MM.1S (cell line): ENCODE measurements around the gene OPRM1.
"Not testable (repeated sequence)": the region's sequence is repeated elsewhere in the genome, so short reads cannot be mapped to it uniquely, and the experiment has no call there.

Experiments
- DNase-seq: peaks from one replicate; pipeline ENCODE4 v3.0.0-alpha.2; 2015
- H2AFZ ChIP-seq: fragments of 300-600 bp; sonication (generic); 2 replicates; pipeline ENCODE4 v1.6.0; 2016; ENCODE audit warnings: antibody characterized with exemption, low read length
- H3F3A ChIP-seq: fragments of 300-600 bp; sonication (generic); 2 replicates; pipeline ENCODE4 v1.6.1; 2016; ENCODE audit warnings: mild to moderate bottlenecking, antibody characterized with exemption, low read length, moderate library complexity, mixed read lengths; ENCODE audit not compliant: insufficient read depth
- H3K27ac ChIP-seq: fragments of 300-600 bp; sonication (generic); 2 replicates; pipeline ENCODE4 v1.5.1; 2016; ENCODE audit warnings: mild to moderate bottlenecking, low read length
- H3K27me3 ChIP-seq: fragments of 300-600 bp; sonication (generic); replicated peaks from 2 replicates; pipeline ENCODE4 v1.6.0; 2016; ENCODE audit warnings: low read length; ENCODE audit not compliant: insufficient read depth
- H3K36me3 ChIP-seq: fragments of 300-600 bp; sonication (generic); replicated peaks from 2 replicates; pipeline ENCODE4 v1.6.1; 2016; ENCODE audit warnings: mild to moderate bottlenecking, low read length, mixed read lengths; ENCODE audit not compliant: insufficient read depth
- H3K4me1 ChIP-seq: fragments of 300-600 bp; sonication (generic); 2 replicates; pipeline ENCODE4 v1.6.1; 2016; ENCODE audit warnings: low read length, mixed read lengths
- H3K4me2 ChIP-seq: fragments of 300-600 bp; sonication (generic); 2 replicates; pipeline ENCODE4 v1.6.0; 2016; ENCODE audit warnings: low read depth, low read length
- H3K4me3 ChIP-seq: fragments of 300-600 bp; sonication (generic); 2 replicates; pipeline ENCODE4 v1.5.1; 2016; ENCODE audit warnings: low read length, mixed read lengths
- H3K79me2 ChIP-seq: fragments of 300-600 bp; sonication (generic); 2 replicates; pipeline ENCODE4 v1.6.1; 2016; ENCODE audit warnings: mixed run types, low read length, mixed read lengths
- H3K9ac ChIP-seq: fragments of 300-600 bp; sonication (generic); 2 replicates; pipeline ENCODE4 v1.6.1; 2016; ENCODE audit warnings: low read length, mixed read lengths
- H3K9me2 ChIP-seq: fragments of 300-600 bp; sonication (generic); replicated peaks from 2 replicates; pipeline ENCODE4 v1.6.1; 2016; ENCODE audit warnings: mild to moderate bottlenecking, low read length, mixed read lengths; ENCODE audit not compliant: insufficient read depth
- H3K9me3 ChIP-seq: fragments of 300-600 bp; sonication (generic); replicated peaks from 2 replicates; pipeline ENCODE4 v1.6.1; 2016; ENCODE audit warnings: mild to moderate bottlenecking, low read length, mixed read lengths; ENCODE audit not compliant: insufficient read depth
- H4K20me1 ChIP-seq: fragments of 300-600 bp; sonication (generic); 2 replicates; pipeline ENCODE4 v1.6.1; 2016; ENCODE audit warnings: mild to moderate bottlenecking, low read length, moderate library complexity, mixed read lengths; ENCODE audit not compliant: insufficient read depth
- CTCF ChIP-seq: fragments of 300-600 bp; sonication (generic); IDR thresholded peaks from 2 replicates; pipeline ENCODE4 v1.5.1; 2016; ENCODE audit warnings: antibody characterized with exemption, low read length, mixed read lengths
- EZH2 ChIP-seq: fragments of 300-600 bp; sonication (generic); optimal IDR thresholded peaks from 2 replicates; pipeline ENCODE3; 2017; ENCODE audit warnings: low read depth, mild to moderate bottlenecking, antibody characterized with exemption, low read length, mixed read lengths
- EZH2phosphoT487 ChIP-seq: fragments of 300-600 bp; sonication (generic); IDR thresholded peaks from 2 replicates; pipeline ENCODE4 v1.6.1; 2018; ENCODE audit warnings: antibody characterized with exemption, low read length

Gene OPRM1

DNA sequence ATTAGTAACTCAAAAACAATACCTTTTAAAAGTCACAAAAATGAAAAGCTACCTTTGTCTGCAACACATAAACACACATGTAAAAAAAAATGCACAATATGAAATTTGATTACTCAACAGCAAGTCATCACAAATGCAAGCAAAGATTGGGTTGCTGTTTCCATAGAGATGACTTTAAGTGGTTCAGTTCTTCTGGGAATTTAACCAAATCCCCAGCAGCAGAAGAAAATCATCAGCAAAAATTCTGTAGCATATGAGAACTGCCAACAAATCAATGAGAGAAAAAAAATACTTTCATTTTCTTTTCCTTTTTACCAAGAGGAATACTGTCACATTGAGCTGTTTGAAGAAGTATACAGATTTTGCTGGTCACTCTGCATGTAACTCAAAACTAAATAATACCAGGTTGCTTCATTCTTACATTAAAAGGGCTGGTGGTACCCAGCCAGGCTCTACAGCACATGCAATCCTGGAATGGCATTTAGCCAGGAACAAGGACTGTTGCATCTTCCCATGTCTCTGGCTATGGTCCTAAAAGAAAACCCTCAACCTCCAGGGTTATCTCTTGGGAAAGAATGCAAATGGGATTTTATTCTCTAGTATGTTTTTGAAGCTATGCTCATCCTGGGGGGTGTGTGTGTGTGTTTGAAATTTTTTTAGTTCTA lies 158.3 kb downstream of the OPRM1 start:
- H3F3A ChIP-seq: no peaks in the 10 kb centered on the region
- H3K4me1 ChIP-seq: no peaks in the 10 kb centered on the region
- H3K36me3 ChIP-seq: no peaks in the 10 kb centered on the region
- no peaks in the 10 kb centered on the region for H3K9me2 ChIP-seq
- H3K4me2 ChIP-seq: no peak overlapping the region
- H3K4me3 ChIP-seq: no peak overlapping the region
- no peak for DNase-seq
- no peaks in the 10 kb centered on the region for H3K27me3 ChIP-seq
- H3K9ac ChIP-seq: no peak overlapping the region
- no peak overlapping the region for H2AFZ ChIP-seq
- TF ChIP-seq EZH2phosphoT487: no peak
- TF ChIP-seq EZH2: no peak
- no peak for TF ChIP-seq CTCF
- no peak overlapping the region for H3K27ac ChIP-seq
- no peaks in the 10 kb centered on the region for H3K79me2 ChIP-seq
- H3K9me3 ChIP-seq: no peaks in the 10 kb centered on the region
- H4K20me1 ChIP-seq: no peaks in the 10 kb centered on the region

DNA sequence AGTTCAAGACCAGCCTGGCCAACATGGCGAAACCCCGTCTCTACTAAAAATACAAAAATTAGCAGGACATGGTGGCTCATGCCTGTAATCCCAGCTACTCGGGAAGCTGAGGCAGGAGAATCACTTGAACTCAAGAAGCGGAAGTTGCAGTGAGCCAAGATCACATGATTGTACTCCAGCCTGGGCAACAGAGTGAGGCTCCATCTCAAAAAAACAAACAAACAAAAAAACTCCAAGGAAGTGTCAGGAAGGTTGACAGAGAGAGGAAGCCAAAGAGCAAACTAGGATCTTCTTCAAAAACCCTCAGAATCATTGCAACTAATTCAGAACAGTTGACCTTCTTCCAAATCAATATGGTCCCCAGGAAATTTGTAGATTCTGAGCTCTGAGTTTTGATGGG lies 162.6 kb downstream of the OPRM1 start:
- not testable (repeated sequence) for H3K4me3 ChIP-seq, H2AFZ ChIP-seq, H3K4me1 ChIP-seq, H4K20me1 ChIP-seq, H3F3A ChIP-seq, H3K79me2 ChIP-seq, H3K36me3 ChIP-seq, H3K9me2 ChIP-seq, H3K27ac ChIP-seq, DNase-seq, H3K9ac ChIP-seq, H3K27me3 ChIP-seq, H3K9me3 ChIP-seq, H3K4me2 ChIP-seq

- no peaks in the 10 kb centered on the region for H3F3A ChIP-seq
- no peak overlapping the region for H3K9ac ChIP-seq
- H3K27me3 ChIP-seq: no peaks in the 10 kb centered on the region
- H3K36me3 ChIP-seq: no peaks in the 10 kb centered on the region
- no peak for DNase-seq
- H2AFZ ChIP-seq: no peak overlapping the region
- H3K4me1 ChIP-seq: no peaks in the 10 kb centered on the region
- TF ChIP-seq EZH2phosphoT487 (no peak), EZH2 (no peak), CTCF (no peak)
- H3K27ac ChIP-seq: no peak overlapping the region
- no peak overlapping the region for H3K4me2 ChIP-seq
- no peak overlapping the region for H3K4me3 ChIP-seq
- no peaks in the 10 kb centered on the region for H3K9me3 ChIP-seq
- no peaks in the 10 kb centered on the region for H3K79me2 ChIP-seq
- H3K9me2 ChIP-seq: no peaks in the 10 kb centered on the region
- H4K20me1 ChIP-seq: no peaks in the 10 kb centered on the region
Observed at GRCh38 chr6:154202339-154202738, 163.3 kb downstream of the OPRM1 start.

GRCh38 chr6:154202958-154203357 lies 163.9 kb downstream of the OPRM1 start:
- H3K36me3 ChIP-seq: no peaks in the 10 kb centered on the region
- H3K27me3 ChIP-seq: no peaks in the 10 kb centered on the region
- H4K20me1 ChIP-seq: no peaks in the 10 kb centered on the region
- no peaks in the 10 kb centered on the region for H3K9me2 ChIP-seq
- H3K4me2 ChIP-seq: no peak overlapping the region
- H3K4me1 ChIP-seq: no peaks in the 10 kb centered on the region
- no peak overlapping the region for H3K9ac ChIP-seq
- no peak overlapping the region for H3K4me3 ChIP-seq
- H3F3A ChIP-seq: no peaks in the 10 kb centered on the region
- H3K79me2 ChIP-seq: no peaks in the 10 kb centered on the region
- H2AFZ ChIP-seq: no peak overlapping the region
- no peak for DNase-seq
- no peaks in the 10 kb centered on the region for H3K9me3 ChIP-seq
- no peak overlapping the region for H3K27ac ChIP-seq
- TF ChIP-seq EZH2phosphoT487: no peak
- TF ChIP-seq CTCF: no peak
- TF ChIP-seq EZH2: no peak
